Measurements from ENCODE around the gene NAA15. TPM values are rescaled to one million over a fixed set of nuclear protein-coding genes. Genes with fewer than 3 reads are reported as not detected.

Gene NAA15
- 40.6 and 41.6 TPM in 2 replicates for total RNA-seq

DNA sequence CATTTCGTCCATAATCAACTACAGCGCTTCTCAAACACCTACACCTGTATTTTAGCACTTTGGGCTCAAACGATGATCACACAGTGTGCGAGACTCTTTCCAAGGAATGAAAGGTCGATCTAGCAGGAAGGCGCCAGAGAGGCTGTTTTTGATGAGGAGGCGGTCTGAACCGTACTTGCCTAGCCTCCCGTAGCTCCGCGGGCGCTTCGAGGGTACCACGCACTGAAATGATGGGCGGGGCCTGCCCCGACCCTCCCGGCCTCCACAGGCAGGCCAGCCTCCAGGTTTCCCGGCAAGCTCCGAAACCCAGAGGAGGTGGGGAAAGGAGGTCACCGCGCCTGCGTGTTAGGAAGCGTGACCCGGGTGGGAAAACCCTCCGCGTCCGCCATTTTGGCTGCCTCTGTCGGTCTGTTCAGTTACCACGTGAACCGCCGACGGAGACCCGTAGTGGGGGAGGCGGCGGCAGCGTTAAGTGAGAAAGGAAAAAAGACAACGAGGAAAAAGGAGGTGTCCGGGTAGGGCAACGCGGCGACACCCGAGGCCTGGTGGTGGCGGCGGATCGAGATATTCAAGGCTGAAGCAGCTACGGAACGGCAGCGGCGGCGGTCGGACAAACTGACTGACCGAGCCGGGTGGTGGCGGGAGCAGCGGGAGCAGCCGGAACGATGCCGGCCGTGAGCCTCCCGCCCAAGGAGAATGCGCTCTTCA lies at the start of gene NAA15:
Gene NAA15 (plus strand): TSS at position 393 of the 708 bp plus-strand sequence. CDS start 273 bp downstream, at position 666.

DNA sequence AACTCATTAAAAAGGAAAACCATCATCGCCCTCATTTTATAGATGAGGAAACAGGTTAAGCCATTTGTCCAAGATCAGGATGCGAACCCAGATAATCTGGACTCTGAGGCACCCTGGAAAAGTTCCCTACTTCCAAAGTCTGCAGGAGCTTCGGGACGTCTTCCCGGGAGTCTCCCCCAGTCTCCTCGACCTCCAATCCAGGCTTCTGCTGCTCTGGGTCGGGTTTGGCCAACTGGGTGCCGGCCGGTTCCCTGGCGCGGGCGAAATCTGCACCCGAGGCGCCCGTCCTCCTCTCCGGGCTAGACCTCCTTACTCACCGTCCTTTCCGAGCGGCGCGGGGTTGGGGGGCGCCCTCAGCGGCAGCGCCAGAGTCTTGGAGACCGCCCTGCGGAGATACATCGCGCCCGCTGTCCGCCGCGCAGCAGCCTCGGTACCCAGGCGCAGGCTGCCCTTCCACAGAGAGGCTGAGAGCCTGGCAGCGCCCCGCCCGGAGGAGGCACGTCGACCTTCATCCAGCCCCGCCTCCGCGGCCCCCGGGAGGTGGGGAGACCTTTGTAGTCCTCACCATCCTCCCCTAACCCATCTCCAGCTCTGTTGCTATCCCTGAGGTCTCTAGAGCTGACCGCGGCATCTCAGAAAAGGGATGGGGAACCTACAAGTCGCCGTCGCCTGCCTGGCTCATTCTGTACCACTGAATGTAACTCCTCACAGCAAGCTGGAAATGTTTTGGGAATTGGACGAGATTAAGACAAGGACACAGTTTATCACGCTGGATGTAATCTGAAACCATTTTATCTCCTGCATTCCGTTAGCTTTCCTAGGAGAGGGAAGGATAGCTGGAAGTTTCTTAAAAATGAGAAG lies 21.3 kb upstream of the NAA15 start, which contains the start of gene MGARP:
Gene MGARP (minus strand): TSS at position 466 of the 861 bp plus-strand sequence. CDS start 67 bp downstream, at position 399.

DNA sequence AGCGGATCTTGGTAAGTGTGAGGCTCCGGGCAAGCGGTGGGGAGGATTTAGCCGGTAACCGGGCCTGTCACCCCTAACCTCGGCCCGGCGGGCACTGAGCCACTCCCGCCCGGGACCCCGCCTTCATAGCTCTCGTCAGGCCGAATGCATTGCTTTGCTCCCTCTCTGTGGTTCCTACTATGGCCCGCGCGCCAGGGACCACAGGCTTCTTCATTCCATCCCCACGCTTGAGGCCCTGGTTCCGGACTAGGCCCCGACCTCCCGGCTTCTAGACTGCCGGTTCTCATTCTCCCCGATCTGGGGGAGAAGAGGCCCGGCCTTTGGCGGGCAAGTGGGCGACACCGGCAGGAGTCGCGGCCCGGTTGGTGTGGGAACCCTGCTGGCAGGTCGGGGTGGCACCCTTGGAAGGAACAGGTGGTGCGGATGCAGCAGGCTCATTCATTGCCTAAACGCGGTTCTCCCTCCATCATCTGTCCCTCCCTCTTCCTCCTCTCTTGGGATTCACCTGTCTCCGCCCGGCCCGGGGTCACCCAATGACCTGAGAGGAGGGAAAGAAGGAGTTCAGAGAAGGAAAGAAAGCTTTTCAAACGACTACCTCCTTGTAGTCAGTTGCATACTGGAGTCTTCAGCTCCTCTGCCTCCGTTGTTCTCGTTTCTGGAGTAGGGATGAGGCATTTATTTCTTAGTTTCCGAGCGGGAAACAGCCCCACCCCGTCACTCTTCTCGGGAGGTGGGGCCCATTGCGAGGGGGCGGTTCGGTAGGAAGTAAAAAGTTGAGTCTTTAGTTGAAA lies 711 bp downstream of the NAA15 start, which contains the start of gene NDUFC1:
Gene NDUFC1 (minus strand): TSS at position 657 of the 791 bp plus-strand sequence. CDS start 6,679 bp downstream, outside the sequence.

DNA sequence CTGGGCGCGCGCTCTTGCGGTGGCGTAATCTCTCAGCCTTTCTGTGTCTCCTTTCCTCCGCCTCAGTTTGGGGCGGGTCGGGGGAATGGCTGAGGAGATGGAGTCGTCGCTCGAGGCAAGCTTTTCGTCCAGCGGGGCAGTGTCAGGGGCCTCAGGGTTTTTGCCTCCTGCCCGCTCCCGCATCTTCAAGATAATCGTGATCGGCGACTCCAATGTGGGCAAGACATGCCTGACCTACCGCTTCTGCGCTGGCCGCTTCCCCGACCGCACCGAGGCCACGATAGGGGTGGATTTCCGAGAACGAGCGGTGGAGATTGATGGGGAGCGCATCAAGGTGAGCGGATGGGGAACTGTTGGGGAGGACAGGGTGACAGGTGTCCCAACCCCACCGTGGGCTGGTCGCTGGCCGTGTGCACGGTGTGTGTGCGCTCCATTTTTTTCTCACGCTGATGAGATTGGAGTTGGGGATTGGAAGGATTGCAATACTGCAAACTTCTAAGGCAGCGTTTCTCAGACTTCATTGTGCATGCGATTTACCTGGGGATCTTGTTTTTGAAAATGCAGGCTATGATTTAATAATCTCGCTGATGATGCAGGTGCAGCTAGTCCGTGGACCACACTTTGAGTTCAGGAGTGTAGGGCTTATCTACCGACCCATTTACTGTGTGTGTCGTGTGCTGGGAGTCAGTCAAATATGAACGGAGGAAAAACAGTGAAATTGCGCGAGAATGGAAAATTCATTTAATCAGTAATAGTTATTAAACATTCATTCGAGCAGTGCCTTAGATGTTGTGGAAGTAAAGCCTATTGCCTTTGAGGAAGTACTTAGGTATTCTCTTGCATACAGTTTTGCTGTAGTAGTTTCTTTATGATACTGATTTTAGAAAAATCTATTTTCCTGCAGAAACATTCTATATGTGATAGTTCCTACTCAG lies 153.1 kb downstream of the NAA15 start, which contains the start of gene RAB33B:
Gene RAB33B (plus strand): TSS at position 11 of the 935 bp plus-strand sequence. CDS start 75 bp downstream, at position 86.

Other genes with a start within 250 kb of the NAA15 start
- gene ELF2, start 124.3 kb upstream of the NAA15 start, total RNA-seq = 35.4 and 37.1 TPM in 2 replicates
- gene MGARP, start 21.3 kb upstream of the NAA15 start, total RNA-seq = 9.1 and 59.3 TPM in 2 replicates
- gene NDUFC1, start 972 bp downstream of the NAA15 start, total RNA-seq = 41.2 and 55.9 TPM in 2 replicates
- gene RAB33B, start 152.6 kb downstream of the NAA15 start, total RNA-seq = 24.4 and 35.0 TPM in 2 replicates